ENCODE data around the gene STARD4. TPM values are rescaled to one million over a fixed set of nuclear protein-coding genes. Genes with fewer than 3 reads are reported as not detected.

The STARD4 gene
- total and polyA plus RNA-seq, 3 donors from 2014 or later = 8.0 to 18.0 (median 13.5) TPM

- H3K4me3 ChIP-seq = no peak overlapping the region
- intact Hi-C loops (cut with DNase I; ENCODE audit: low total_unique reads) = no loop called here
- no peaks in the 10 kb centered on the region for H3K36me3 ChIP-seq (ENCODE audit: low read depth, missing control alignments)
- DNase-seq = no peak
- H3K27me3 ChIP-seq = no peaks in the 10 kb centered on the region
- WGBS, 2 donors = 78 to 83% methylated on average over 1 of the region's 1 CpG
- no peak overlapping the region for H3K27ac ChIP-seq
- H3K9me3 ChIP-seq = no peaks in the 10 kb centered on the region
- TF ChIP-seq POLR2A (IDR thresholded peaks at IDR 0.05) (no peak), CTCF (IDR thresholded peaks at IDR 0.05) (no peak)
- no peaks in the 10 kb centered on the region for H3K4me1 ChIP-seq
These were observed 59.0 kb downstream of the STARD4 start for GRCh38 chr5:111453295-111453694.

GRCh38 chr5:111447822-111448221 lies 64.5 kb downstream of the STARD4 start:
- Histone ChIP-seq H3K27me3 (no peaks in the 10 kb centered on the region), H3K36me3 (ENCODE audit: low read depth, missing control alignments) (no peaks in the 10 kb centered on the region), H3K4me3 (no peak overlapping the region), H3K9me3 (no peaks in the 10 kb centered on the region), H3K27ac (no peak overlapping the region), H3K4me1 (no peaks in the 10 kb centered on the region)
- DNase-seq = no peak
- 38 to 47% methylated on average over 2 of the region's 2 CpGs for WGBS, 2 donors
- intact Hi-C loops (cut with DNase I; ENCODE audit: low total_unique reads) = no loop called here
- TF ChIP-seq CTCF (IDR thresholded peaks at IDR 0.05) = no peak
- TF ChIP-seq POLR2A (IDR thresholded peaks at IDR 0.05) = no peak

- Histone ChIP-seq H3K4me1 (no peaks in the 10 kb centered on the region), H3K4me3 (no peak overlapping the region), H3K27ac (no peak overlapping the region), H3K27me3 (no peaks in the 10 kb centered on the region), H3K36me3 (ENCODE audit: low read depth, missing control alignments) (no peaks in the 10 kb centered on the region), H3K9me3 (no peaks in the 10 kb centered on the region)
- no peak for DNase-seq
- no peak for TF ChIP-seq POLR2A (IDR thresholded peaks at IDR 0.05)
- no peak for TF ChIP-seq CTCF (IDR thresholded peaks at IDR 0.05)
- 65 to 67% methylated on average over 1 of the region's 1 CpG for WGBS, 2 donors
- intact Hi-C loops (cut with DNase I; ENCODE audit: low total_unique reads) = no loop called here
These were observed 65.2 kb downstream of the STARD4 start for GRCh38 chr5:111447099-111447498.

Other genes starting within 250 kb of the STARD4 start
- gene NREP, start 244.7 kb upstream of the STARD4 start, total RNA-seq = 10 to 100 TPM; 17.0 to 25.2 TPM
- 28.0 TPM for gene NREP, start 244.7 kb upstream of the STARD4 start, polyA plus RNA-seq (ENCODE audit: insufficient read depth, low read depth, low replicate concordance)

Data from testis (tissue), 3 donors.